Liver (tissue), 9 donors: ENCODE measurements around the gene KATNAL1. TPM values are rescaled to one million over a fixed set of nuclear protein-coding genes. Genes with fewer than 3 reads are reported as not detected.

ENCODE experiments used
- DNase-seq: peaks from one replicate; pipeline ENCODE4 v3.0.0-alpha.2; 2017; ENCODE audit warnings: low spot score
- H3K27ac ChIP-seq, 2 donors: one replicate each; pipeline ENCODE4 v1.7.0; 2013; ENCODE audit warnings: inconsistent platforms in 2 of 2, low read length in 2 of 2, control low read depth in 1 of 2, low read depth in 1 of 2, mild to moderate bottlenecking in 1 of 2
- H3K27me3 ChIP-seq, 4 donors: one replicate each; pipeline versions ENCODE4 v1.6.1 to v1.7.0; 2013; ENCODE audit warnings: low read length in 3 of 4, inconsistent platforms in 1 of 4, mild to moderate bottlenecking in 1 of 4, moderate library complexity in 1 of 4; ENCODE audit not compliant: control insufficient read depth in 4 of 4, insufficient read depth in 4 of 4
- H3K36me3 ChIP-seq, 4 donors: one replicate each; pipeline versions ENCODE4 v1.6.1 to v1.7.0; 2013; ENCODE audit warnings: low read length in 3 of 4, mild to moderate bottlenecking in 3 of 4, low read depth in 1 of 4, moderate library complexity in 1 of 4; ENCODE audit not compliant: control insufficient read depth in 4 of 4, insufficient read depth in 3 of 4
- H3K4me1 ChIP-seq, 4 donors: one replicate each; pipeline versions ENCODE4 v1.6.1 to v1.7.0; 2013; ENCODE audit warnings: low read length in 3 of 4, mild to moderate bottlenecking in 3 of 4, moderate library complexity in 1 of 4; ENCODE audit not compliant: control insufficient read depth in 4 of 4, insufficient read depth in 4 of 4
- H3K4me3 ChIP-seq, 3 donors: one replicate each; pipeline versions ENCODE4 v1.6.1 to v1.7.0; 2013; ENCODE audit warnings: low read length in 3 of 3, control low read depth in 1 of 3, low read depth in 1 of 3, mild to moderate bottlenecking in 1 of 3
- H3K9ac ChIP-seq, 2 donors: one replicate each; pipeline ENCODE4 v1.7.0; 2013; ENCODE audit warnings: low read length in 2 of 2, mild to moderate bottlenecking in 2 of 2, moderate library complexity in 2 of 2, control low read depth in 1 of 2, low read depth in 1 of 2
- H3K9me3 ChIP-seq, 4 donors: one replicate each; pipeline versions ENCODE4 v1.6.1 to v1.7.0; 2013; ENCODE audit warnings: low read length in 3 of 4; ENCODE audit not compliant: control insufficient read depth in 4 of 4
- EGR1 ChIP-seq, 2 donors: IDR thresholded peaks; 2 replicates each; pipeline ENCODE4 v1.6.1; 2016 to 2018; ENCODE audit warnings: antibody characterized with exemption in 2 of 2, low read depth in 2 of 2
- FOXA1 ChIP-seq: IDR thresholded peaks from 2 replicates; pipeline ENCODE4 v1.6.1; 2016; ENCODE audit warnings: antibody characterized with exemption
- FOXA2 ChIP-seq: IDR thresholded peaks from 2 replicates; pipeline ENCODE4 v1.6.1; 2016; ENCODE audit warnings: antibody characterized with exemption
- GABPA ChIP-seq, 2 donors: IDR thresholded peaks in 1 of 2; conservative IDR thresholded peaks in 1 of 2; 2 replicates each; pipeline ENCODE4 v1.6.1; 2016; ENCODE audit warnings: antibody characterized with exemption in 2 of 2, mild to moderate bottlenecking in 1 of 2, moderate library complexity in 1 of 2
- HNF4A ChIP-seq, 2 donors: conservative IDR thresholded peaks; 2 replicates each; pipeline ENCODE4 v1.6.1; 2016; ENCODE audit warnings: antibody characterized with exemption in 2 of 2, mild to moderate bottlenecking in 2 of 2
- HNF4G ChIP-seq: IDR thresholded peaks from 2 replicates; pipeline ENCODE4 v1.6.1; 2016; ENCODE audit warnings: antibody characterized with exemption
- JUND ChIP-seq, 2 donors: IDR thresholded peaks; 2 replicates each; pipeline ENCODE4 v1.6.1; 2016; ENCODE audit warnings: antibody characterized with exemption in 2 of 2
- NR2F2 ChIP-seq: IDR thresholded peaks from 2 replicates; pipeline ENCODE4 v1.6.1; 2016; ENCODE audit warnings: antibody characterized with exemption
- RAD21 ChIP-seq, 2 donors: IDR thresholded peaks; 2 replicates each; pipeline ENCODE4 v1.6.1; 2016; ENCODE audit warnings: antibody characterized with exemption in 2 of 2, mild to moderate bottlenecking in 2 of 2
- RXRA ChIP-seq, 2 donors: IDR thresholded peaks; 2 replicates each; pipeline ENCODE4 v1.6.1; 2017 to 2018; ENCODE audit warnings: antibody characterized with exemption in 2 of 2, mild to moderate bottlenecking in 1 of 2
- SP1 ChIP-seq: IDR thresholded peaks from 2 replicates; pipeline ENCODE4 v1.6.1; 2018; ENCODE audit warnings: antibody characterized with exemption, mild to moderate bottlenecking
- TAF1 ChIP-seq: conservative IDR thresholded peaks from 2 replicates; pipeline ENCODE4 v1.6.1; 2016; ENCODE audit warnings: antibody characterized with exemption, mild to moderate bottlenecking
- YY1 ChIP-seq: IDR thresholded peaks from 2 replicates; pipeline ENCODE4 v1.6.1; 2016; ENCODE audit warnings: antibody characterized with exemption, mild to moderate bottlenecking
- ZBTB33 ChIP-seq: IDR thresholded peaks from 2 replicates; pipeline ENCODE4 v1.6.1; 2016; ENCODE audit warnings: antibody characterized with exemption
- WGBS: extraction: QIAGEN DNeasy Blood & Tissue Kit; methylation state at CpG from one replicate; pipeline ENCODE4 v1.1.7; 2013; 5-methylcytosine and 5-hydroxymethylcytosine counted together
- polyA plus RNA-seq, 2 donors: library from polyadenylated mRNA; stranded (reverse) in 1 of 2; unstranded in 1 of 2; fragments of 200-250 nt in 1 of 2; fragments of >200 nt in 1 of 2; fragmentation: Nextera tagmentation in 1 of 2; extraction: Ambion mirVana in 1 of 2; gene quantifications; one replicate each; pipeline versions ENCODE4 v1.2.1 to v1.2.3, GENCODE V29; 2013 to 2015
- total RNA-seq, 2 donors: library from RNA; depleted of rRNA; stranded (reverse); fragments of >200 nt; gene quantifications; one replicate each; pipeline ENCODE4 v1.2.3, GENCODE V29; 2014
- TF ChIP-seq, protein P1 (sequence below): IDR thresholded peaks from 2 replicates; pipeline ENCODE4 v1.6.1; 2016; ENCODE audit warnings: antibody characterized with exemption, mild to moderate bottlenecking
- TF ChIP-seq, protein P2 (sequence below): fragments of 150-350 bp; IDR thresholded peaks from 2 replicates; pipeline ENCODE4 v1.5.1; 2017; ENCODE audit warnings: improper control_type of control experiment, low read depth, low read length; ENCODE audit not compliant: missing input control
- TF ChIP-seq, protein P3 (sequence below): IDR thresholded peaks from 2 replicates; pipeline ENCODE4 v1.6.1; 2016; ENCODE audit warnings: antibody characterized with exemption
- TF ChIP-seq, protein P4 (sequence below): IDR thresholded peaks from 2 replicates; pipeline ENCODE4 v1.6.1; 2016; ENCODE audit warnings: antibody characterized with exemption
- donor health status: healthy.
- donor health status: healthy.
- donor health status: healthy.
- donor health status: healthy.
- donor health status: healthy.

The KATNAL1 gene
- total and polyA plus RNA-seq, 4 donors = 2.7 to 12.8 (median 6.0) TPM

GRCh38 chr13:30341815-30342570 is 34.6 kb upstream of the KATNAL1 start (continued):
- TF ChIP-seq, protein P1, sequence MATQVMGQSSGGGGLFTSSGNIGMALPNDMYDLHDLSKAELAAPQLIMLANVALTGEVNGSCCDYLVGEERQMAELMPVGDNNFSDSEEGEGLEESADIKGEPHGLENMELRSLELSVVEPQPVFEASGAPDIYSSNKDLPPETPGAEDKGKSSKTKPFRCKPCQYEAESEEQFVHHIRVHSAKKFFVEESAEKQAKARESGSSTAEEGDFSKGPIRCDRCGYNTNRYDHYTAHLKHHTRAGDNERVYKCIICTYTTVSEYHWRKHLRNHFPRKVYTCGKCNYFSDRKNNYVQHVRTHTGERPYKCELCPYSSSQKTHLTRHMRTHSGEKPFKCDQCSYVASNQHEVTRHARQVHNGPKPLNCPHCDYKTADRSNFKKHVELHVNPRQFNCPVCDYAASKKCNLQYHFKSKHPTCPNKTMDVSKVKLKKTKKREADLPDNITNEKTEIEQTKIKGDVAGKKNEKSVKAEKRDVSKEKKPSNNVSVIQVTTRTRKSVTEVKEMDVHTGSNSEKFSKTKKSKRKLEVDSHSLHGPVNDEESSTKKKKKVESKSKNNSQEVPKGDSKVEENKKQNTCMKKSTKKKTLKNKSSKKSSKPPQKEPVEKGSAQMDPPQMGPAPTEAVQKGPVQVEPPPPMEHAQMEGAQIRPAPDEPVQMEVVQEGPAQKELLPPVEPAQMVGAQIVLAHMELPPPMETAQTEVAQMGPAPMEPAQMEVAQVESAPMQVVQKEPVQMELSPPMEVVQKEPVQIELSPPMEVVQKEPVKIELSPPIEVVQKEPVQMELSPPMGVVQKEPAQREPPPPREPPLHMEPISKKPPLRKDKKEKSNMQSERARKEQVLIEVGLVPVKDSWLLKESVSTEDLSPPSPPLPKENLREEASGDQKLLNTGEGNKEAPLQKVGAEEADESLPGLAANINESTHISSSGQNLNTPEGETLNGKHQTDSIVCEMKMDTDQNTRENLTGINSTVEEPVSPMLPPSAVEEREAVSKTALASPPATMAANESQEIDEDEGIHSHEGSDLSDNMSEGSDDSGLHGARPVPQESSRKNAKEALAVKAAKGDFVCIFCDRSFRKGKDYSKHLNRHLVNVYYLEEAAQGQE = peak; percentile 91
- TF ChIP-seq, protein P2, sequence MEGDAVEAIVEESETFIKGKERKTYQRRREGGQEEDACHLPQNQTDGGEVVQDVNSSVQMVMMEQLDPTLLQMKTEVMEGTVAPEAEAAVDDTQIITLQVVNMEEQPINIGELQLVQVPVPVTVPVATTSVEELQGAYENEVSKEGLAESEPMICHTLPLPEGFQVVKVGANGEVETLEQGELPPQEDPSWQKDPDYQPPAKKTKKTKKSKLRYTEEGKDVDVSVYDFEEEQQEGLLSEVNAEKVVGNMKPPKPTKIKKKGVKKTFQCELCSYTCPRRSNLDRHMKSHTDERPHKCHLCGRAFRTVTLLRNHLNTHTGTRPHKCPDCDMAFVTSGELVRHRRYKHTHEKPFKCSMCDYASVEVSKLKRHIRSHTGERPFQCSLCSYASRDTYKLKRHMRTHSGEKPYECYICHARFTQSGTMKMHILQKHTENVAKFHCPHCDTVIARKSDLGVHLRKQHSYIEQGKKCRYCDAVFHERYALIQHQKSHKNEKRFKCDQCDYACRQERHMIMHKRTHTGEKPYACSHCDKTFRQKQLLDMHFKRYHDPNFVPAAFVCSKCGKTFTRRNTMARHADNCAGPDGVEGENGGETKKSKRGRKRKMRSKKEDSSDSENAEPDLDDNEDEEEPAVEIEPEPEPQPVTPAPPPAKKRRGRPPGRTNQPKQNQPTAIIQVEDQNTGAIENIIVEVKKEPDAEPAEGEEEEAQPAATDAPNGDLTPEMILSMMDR = no peak
- TF ChIP-seq FOXA1 = peak; percentile 69

DNA sequence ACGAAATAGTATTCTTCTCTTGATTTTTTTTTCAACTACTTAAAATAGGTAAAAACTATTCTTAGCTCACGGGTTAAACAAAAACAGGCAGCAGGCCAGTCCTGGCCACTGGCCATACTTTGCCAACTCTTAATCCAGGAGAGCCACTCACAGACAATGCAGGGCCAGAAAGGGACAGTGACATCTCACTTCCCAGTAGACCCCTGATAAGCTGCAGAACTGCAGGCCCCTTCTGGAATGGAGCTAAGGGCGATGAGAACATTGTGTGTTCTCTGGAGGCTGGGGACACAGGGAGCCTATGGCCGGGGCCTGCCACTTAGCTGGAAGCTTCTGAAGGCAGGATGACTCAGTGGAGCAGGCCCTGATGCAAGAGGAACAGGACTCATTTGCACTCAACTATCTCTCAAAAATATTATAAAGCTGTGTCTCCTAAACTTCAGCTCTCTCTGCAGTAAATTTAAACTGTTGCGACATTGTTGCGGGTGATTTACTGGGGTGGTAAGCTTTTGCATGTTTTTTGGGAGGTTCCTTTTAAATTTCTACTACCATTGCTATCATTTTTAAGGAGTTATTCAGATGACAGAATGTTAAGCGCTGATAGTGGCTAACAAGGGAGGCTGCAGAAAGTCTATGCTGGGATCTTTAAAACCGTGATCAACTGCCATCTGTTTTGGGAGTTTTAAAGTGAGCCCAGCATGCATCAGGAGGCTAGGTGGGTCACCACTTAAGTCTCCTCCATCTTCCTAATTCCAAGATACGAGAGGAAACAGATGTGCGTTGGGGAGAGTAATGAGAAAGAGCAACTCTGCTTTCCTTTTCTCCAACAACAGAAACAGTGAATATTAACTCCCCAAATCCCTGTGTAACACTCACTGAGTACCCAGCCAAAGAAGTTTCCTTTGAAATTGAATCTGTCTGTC is 33.2 kb upstream of the KATNAL1 start:
- no peaks in the 10 kb centered on the region for H3K27me3 ChIP-seq
- DNase-seq = no peak
- peak overlapping the region in 1 of 2 donors; percentile 49 for H3K27ac ChIP-seq
- H3K4me1 ChIP-seq = peaks cover 0 to 29% (median 15%) of the 10 kb centered on the region in 4 donors
- H3K9ac ChIP-seq = no peak overlapping the region
- H3K4me3 ChIP-seq = no peak overlapping the region
- no peaks in the 10 kb centered on the region for H3K9me3 ChIP-seq
- no peak for TF ChIP-seq NR2F2
- TF ChIP-seq HNF4G = no peak
- TF ChIP-seq SP1 = no peak
- TF ChIP-seq, protein P3, sequence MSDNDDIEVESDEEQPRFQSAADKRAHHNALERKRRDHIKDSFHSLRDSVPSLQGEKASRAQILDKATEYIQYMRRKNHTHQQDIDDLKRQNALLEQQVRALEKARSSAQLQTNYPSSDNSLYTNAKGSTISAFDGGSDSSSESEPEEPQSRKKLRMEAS = no peak
- TF ChIP-seq, protein P2 = no peak
- TF ChIP-seq, protein P4, sequence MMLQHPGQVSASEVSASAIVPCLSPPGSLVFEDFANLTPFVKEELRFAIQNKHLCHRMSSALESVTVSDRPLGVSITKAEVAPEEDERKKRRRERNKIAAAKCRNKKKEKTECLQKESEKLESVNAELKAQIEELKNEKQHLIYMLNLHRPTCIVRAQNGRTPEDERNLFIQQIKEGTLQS = peak; percentile 27
- no peak for TF ChIP-seq FOXA2
- TF ChIP-seq YY1 = peak; percentile 38
- no peak for TF ChIP-seq ZBTB33
- no peak for TF ChIP-seq GABPA (IDR thresholded peaks at IDR 0.05 in 1 of 2, conservative IDR thresholded peaks at IDR 0.05 in 1 of 2)
- no peak for TF ChIP-seq EGR1 (IDR thresholded peaks at IDR 0.05; ENCODE audit: low read depth in 2 of 2)
- TF ChIP-seq TAF1 = no peak
- TF ChIP-seq RAD21 (IDR thresholded peaks at IDR 0.05) = peak in 1 of 2 donors; percentile 14
- TF ChIP-seq HNF4A (conservative IDR thresholded peaks at IDR 0.05) = no peak
- no peak for TF ChIP-seq RXRA (IDR thresholded peaks at IDR 0.05)
- TF ChIP-seq, protein P1 = no peak
- no peak for TF ChIP-seq FOXA1
- peak in 1 of 2 donors; percentile 85 for TF ChIP-seq JUND (IDR thresholded peaks at IDR 0.05)
- no peaks in the 10 kb centered on the region for H3K36me3 ChIP-seq
- 69% methylated on average over 10 of the region's 10 CpGs for WGBS
